AG04449 (cell line): ENCODE results near the gene MON1A.

Experiments
- CTCF ChIA-PET: fragments of 350-600 bp; formaldehyde crosslinking; extraction: SDS; loops from one replicate; lab custom pipeline; 2021; ENCODE audit warnings: antibody characterized with exemption; lab: Yijun Ruan, JAX
- POLR2A ChIA-PET: fragments of 400-600, 350-600 bp; formaldehyde crosslinking; extraction: SDS; loops from one replicate; lab custom pipeline; 2020; ENCODE audit warnings: antibody characterized with exemption, inconsistent platforms; lab: Yijun Ruan, JAX
- DNase-seq: peaks from one replicate; pipeline ENCODE4 v3.0.0-alpha.2; 2010; ENCODE audit warnings: low read depth, low spot score
- H3K4me3 ChIP-seq: 2 replicates; pipeline ENCODE4 v1.5.1; 2011; ENCODE audit warnings: low read depth, mild to moderate bottlenecking, control low read depth, low read length
- TF ChIP-seq, protein P1 (sequence below): IDR thresholded peaks from one replicate; pipeline ENCODE4 v1.5.1; 2011; ENCODE audit warnings: mild to moderate bottlenecking, moderate library complexity, low read length, control low read depth, inconsistent platforms; ENCODE audit not compliant: insufficient read depth; ENCODE audit errors: missing control alignments

Gene MON1A

DNA sequence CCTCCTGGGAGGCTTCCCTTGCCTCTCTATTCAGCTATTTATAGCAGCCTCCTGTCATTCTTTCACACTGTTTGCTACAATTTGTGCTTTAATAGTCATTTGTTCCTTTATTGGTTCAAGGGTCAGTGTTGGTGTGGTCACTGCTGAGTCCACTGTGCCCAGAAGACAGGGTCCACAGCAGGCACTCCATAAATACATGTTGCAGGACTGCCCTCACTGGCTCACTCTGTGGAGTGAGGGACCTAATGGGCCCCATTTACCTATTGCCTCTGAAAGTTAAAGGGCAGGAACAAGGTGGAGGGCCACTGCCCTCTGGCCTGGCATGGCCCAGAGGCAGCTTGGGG is 42.7 kb downstream of the MON1A start:
- ChIA-PET CTCF (interaction anchor here (0.5 kb wide), 1 partner anchor 50 kb away, joined by 3 read pairs; no protein-coding TSS in a partner anchor), POLR2A (no interaction called here)
- TF ChIP-seq, protein P1, sequence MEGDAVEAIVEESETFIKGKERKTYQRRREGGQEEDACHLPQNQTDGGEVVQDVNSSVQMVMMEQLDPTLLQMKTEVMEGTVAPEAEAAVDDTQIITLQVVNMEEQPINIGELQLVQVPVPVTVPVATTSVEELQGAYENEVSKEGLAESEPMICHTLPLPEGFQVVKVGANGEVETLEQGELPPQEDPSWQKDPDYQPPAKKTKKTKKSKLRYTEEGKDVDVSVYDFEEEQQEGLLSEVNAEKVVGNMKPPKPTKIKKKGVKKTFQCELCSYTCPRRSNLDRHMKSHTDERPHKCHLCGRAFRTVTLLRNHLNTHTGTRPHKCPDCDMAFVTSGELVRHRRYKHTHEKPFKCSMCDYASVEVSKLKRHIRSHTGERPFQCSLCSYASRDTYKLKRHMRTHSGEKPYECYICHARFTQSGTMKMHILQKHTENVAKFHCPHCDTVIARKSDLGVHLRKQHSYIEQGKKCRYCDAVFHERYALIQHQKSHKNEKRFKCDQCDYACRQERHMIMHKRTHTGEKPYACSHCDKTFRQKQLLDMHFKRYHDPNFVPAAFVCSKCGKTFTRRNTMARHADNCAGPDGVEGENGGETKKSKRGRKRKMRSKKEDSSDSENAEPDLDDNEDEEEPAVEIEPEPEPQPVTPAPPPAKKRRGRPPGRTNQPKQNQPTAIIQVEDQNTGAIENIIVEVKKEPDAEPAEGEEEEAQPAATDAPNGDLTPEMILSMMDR: no peak
- H3K4me3 ChIP-seq: no peak overlapping the region
- DNase-seq: no peak

DNA sequence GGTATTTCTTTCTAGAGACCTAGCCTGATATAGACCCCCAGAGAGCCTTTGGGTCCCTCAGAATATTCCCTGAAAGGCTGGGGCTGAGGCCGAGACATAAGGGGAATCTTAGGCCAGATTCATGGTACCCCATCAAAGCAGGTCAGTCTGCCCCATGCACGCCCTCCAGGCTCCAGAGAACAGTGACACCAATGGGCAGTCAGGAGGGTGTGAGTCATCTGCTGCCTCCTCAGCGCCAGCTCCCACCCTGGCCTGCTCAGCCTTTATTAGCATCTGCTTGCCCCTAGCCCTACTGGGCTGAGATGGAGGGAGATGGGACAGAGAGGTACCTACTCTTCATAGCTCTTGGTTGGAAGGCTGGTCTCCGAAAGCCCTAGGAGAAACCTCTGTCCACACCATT is 45.6 kb downstream of the MON1A start:
- TF ChIP-seq, protein P1: no peak
- POLR2A ChIA-PET: interaction anchor here (1.0 kb wide), 1 partner anchor 12 kb away, joined by 3 read pairs; no protein-coding TSS in a partner anchor
- no peak for DNase-seq
- no peak overlapping the region for H3K4me3 ChIP-seq
- CTCF ChIA-PET: no interaction called here

DNA sequence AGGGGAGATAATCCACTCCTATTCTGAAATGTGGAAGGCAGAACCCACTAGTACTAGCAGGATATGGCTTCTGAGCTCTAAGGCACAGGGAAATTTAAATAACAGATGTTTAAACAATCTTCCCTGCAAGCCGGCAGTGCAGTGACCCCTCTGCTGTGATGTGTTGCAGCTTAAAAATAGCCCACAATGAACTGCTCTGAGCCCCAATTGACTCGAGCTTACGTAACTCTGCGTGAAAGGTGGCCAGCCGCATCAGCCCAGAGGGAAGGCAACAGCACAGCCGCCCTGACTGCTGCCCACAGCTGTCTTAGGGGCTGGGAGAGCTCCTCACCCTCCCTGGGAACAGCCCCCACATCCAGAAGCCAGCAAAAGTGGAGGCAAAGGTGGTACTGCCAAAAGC is 47.4 kb downstream of the MON1A start:
- TF ChIP-seq, protein P1: no peak
- CTCF ChIA-PET: no interaction called here
- POLR2A ChIA-PET: no interaction called here

DNA sequence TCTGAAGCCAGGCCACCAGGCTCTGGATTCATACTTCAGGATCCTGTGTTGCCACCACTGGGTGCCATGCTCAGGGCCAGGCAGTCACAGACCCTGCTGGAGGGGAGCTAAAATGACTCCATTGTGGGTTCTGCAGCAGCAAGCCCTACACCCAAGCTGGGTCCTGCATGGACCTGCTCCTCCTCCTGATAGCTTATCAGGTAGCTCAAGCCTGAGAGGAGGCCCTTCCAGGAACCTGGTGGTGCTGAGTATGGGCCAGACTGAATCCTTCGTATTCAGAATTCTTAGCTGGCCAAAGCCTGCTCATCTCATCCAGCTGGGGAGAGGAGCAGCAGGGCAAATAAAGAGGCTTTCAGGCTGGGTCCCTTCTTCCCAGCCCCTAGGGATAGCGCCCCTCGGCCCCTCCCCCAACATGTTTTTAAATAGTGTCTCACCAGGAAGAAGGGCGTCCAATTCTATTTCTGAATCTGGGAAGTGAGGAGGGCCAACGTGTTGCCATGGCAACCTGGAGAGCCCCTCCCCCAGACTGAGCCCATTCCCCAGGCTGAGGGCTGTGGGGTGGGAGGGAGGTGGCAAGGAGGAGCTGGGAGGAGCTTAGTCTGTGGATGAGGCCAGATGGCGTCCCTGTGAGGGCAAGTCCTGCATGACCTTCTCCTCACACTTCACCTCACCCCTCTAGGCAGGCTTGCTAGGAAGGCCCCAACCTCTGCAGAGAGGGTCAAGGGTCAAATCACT is 48.9 kb downstream of the MON1A start:
- no peak overlapping the region for H3K4me3 ChIP-seq
- POLR2A ChIA-PET: no interaction called here
- CTCF ChIA-PET: no interaction called here
- TF ChIP-seq, protein P1: no peak
- DNase-seq: no peak

More for the DNA sequence above, 47.4 kb downstream of the MON1A start:
- no peak for DNase-seq
- H3K4me3 ChIP-seq: no peak overlapping the region

DNA sequence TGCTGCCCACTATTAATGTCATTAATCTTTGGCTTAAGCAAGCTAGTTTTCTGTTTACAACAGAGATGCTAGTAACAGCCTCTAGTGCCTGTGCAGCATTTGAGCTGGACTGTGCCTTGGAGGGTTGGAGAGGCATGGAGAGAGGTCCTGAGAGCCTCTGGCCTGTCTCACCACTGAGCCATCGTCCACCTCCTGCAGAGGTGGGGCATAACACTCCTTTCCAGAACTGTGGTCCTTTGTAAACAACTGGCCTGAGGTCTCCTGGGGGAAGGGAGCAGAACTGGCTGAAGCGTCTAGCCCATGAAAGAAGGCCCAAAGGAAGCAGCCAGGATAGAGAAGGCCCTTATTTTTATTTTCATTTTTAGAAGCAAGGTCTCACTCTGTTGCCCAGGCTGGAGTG is 49.9 kb downstream of the MON1A start:
- H3K4me3 ChIP-seq: no peak overlapping the region
- TF ChIP-seq, protein P1: no peak
- no peak for DNase-seq
- ChIA-PET POLR2A (no interaction called here), CTCF (interaction anchor here (1.3 kb wide), 1 partner anchor 26 kb away, joined by 3 read pairs; no protein-coding TSS in a partner anchor)

DNA sequence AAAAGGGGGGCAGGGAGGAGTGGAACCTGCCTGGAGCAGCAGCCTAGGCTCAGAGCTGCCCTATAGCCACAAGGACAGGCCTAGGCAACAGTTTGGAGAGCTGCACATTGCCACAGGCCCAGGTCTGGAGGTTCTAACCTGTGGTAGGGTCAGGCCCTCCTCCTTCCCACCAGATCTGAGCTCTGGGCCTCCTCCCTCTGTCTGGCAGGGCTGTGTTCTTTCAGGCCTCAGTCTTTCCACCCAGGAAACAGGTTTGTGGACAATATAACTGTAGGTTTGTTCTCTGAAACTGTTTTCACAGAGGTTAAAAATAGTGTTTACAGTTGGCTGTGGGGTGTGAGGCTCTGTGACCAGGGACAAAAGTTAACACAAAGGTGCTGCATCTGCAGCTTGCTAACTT is 50.9 kb downstream of the MON1A start:
- DNase-seq: no peak
- POLR2A ChIA-PET: no interaction called here
- CTCF ChIA-PET: interaction anchor here (1.3 kb wide), 1 partner anchor 27 kb away, joined by 3 read pairs; no protein-coding TSS in a partner anchor
- TF ChIP-seq, protein P1: no peak
- H3K4me3 ChIP-seq: no peak overlapping the region
